Stomach (tissue), 4 donors: Measurements from ENCODE around the gene TMEM132D.

Source experiments
- EP300 ChIP-seq: sonication (generic); formaldehyde crosslinking; IDR thresholded peaks from one replicate; pipeline ENCODE4 v1.6.1; 2017; ENCODE audit warnings: antibody characterized with exemption
- POLR2A ChIP-seq, 4 donors: fragments of 450-650 bp; IDR thresholded peaks; one replicate each; pipeline ENCODE4 v1.6.1; 2016; ENCODE audit warnings: antibody characterized with exemption in 4 of 4, control low read depth in 2 of 4, mild to moderate bottlenecking in 1 of 4, moderate library complexity in 1 of 4
- POLR2AphosphoS5 ChIP-seq, 3 donors: sonication (generic); formaldehyde crosslinking; IDR thresholded peaks; one replicate each; pipeline ENCODE4 v1.6.1; 2016; ENCODE audit warnings: antibody characterized with exemption in 3 of 3
- TF ChIP-seq, protein P1 (sequence below), 7 experiments: fragments of 450-650 bp in 4 of 7; fragments of 200-600 bp in 3 of 7; sonication (generic) in 3 of 7; IDR thresholded peaks; one replicate each; pipeline ENCODE4 v1.5.1; 2016 to 2019; ENCODE audit warnings: antibody characterized with exemption in 7 of 7, control low read depth in 2 of 7, mild to moderate bottlenecking in 1 of 7

DNA sequence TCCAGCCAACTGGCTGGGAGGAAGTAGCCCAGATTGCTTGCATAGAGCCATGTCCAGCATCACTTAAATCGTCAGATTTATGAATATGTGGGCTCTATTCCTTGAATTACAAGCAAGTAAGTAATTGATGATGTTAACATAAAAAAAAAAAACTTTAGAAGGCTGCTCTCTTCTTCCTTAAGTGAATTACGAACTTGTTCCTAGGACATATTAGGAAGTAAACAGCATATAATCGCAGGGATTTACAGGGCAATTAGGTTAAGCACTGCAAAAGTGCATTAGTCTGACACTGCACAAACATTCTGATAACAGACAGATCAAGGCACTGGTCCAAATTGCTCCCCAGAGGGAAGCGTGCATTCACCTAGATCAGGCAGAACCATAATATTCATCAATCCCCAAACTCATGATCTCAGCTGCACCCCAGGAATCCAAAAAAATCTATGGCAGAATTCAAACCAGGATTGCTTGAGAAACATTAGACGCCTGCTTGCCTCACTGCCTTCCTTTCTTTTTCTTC, 293.2 kb downstream of the TMEM132D start:
- TF ChIP-seq POLR2A (IDR thresholded peaks at IDR 0.05) = no peak
- TF ChIP-seq EP300 = no peak
- TF ChIP-seq, protein P1, sequence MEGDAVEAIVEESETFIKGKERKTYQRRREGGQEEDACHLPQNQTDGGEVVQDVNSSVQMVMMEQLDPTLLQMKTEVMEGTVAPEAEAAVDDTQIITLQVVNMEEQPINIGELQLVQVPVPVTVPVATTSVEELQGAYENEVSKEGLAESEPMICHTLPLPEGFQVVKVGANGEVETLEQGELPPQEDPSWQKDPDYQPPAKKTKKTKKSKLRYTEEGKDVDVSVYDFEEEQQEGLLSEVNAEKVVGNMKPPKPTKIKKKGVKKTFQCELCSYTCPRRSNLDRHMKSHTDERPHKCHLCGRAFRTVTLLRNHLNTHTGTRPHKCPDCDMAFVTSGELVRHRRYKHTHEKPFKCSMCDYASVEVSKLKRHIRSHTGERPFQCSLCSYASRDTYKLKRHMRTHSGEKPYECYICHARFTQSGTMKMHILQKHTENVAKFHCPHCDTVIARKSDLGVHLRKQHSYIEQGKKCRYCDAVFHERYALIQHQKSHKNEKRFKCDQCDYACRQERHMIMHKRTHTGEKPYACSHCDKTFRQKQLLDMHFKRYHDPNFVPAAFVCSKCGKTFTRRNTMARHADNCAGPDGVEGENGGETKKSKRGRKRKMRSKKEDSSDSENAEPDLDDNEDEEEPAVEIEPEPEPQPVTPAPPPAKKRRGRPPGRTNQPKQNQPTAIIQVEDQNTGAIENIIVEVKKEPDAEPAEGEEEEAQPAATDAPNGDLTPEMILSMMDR (IDR thresholded peaks at IDR 0.05) = no peak
- TF ChIP-seq POLR2AphosphoS5 (IDR thresholded peaks at IDR 0.05) = no peak
